IPS-11a (cell line): ENCODE results near the gene VGLL3.

ENCODE experiments used
- H3K4me3 ChIP-seq: one replicate; pipeline ENCODE4 v1.5.1; 2013; ENCODE audit warnings: low read depth, low read length, control low read depth

VGLL3 gene

DNA sequence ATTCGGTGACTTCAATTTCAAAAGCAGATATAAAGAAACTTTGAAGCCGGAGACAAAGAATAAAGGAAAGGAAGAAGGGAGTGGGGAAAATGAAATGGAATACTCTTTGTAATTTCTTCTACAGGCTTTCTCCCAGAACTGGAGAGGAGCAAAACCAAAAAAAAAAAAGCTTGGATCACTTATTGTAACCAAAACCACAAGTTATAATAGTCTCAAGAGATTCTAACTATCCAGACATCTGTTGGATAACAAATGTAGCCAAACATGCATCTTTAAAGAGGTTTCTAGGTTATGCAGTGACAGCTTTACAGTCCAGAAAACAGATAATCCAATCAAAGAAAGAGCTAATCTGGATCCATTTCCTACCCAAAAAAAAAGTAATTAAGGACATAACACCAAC lies 36.2 kb downstream of the VGLL3 start:
- H3K4me3 ChIP-seq, result no peak overlapping the region

- H3K4me3 ChIP-seq, result no peak overlapping the region
Measured at GRCh38 chr3:86954226-86954625, 36.7 kb downstream of the VGLL3 start.

DNA sequence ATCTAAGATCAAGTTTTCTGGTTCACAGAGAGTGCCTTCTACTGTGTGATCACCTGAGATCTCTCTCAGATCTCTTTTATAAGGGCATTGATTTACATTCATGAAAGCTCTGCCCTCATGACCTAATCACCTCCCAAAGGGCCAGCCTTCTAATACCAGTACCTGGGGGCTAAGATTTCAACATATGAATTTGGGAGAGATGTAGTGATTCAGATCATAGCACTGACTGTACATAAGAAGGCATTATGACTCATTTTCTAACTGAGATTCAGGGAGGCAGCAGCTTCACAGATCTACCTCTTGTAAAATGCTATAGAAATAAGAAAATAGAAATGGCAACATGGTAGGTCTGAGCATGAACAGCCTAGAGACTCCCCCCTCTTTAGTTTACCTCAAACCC lies 39.6 kb downstream of the VGLL3 start:
- H3K4me3 ChIP-seq, result no peak overlapping the region

GRCh38 chr3:86950717-86951116 lies 40.2 kb downstream of the VGLL3 start:
- no peak overlapping the region for H3K4me3 ChIP-seq

DNA sequence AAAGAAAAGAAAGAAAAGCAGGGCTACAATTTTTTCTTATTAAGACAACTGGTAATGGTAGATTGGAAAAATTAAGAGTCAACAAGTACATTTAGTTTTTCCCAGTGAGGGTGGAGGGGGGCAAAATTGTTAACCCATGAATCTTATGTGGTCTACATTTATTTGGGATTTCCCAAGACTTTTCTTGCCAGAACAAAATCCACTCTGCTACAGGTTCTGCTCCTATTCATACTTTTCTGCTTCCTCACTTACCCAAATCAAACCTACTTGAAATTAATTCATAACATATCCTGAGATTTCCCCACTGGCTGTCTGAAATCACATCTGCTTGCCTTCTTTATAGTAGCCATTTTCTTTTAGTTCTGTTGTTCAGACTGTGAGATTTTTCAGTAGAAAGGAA lies 41.1 kb downstream of the VGLL3 start:
- no peak overlapping the region for H3K4me3 ChIP-seq

- H3K4me3 ChIP-seq, result no peak overlapping the region
Measured at GRCh38 chr3:86948822-86949221, 42.1 kb downstream of the VGLL3 start.

DNA sequence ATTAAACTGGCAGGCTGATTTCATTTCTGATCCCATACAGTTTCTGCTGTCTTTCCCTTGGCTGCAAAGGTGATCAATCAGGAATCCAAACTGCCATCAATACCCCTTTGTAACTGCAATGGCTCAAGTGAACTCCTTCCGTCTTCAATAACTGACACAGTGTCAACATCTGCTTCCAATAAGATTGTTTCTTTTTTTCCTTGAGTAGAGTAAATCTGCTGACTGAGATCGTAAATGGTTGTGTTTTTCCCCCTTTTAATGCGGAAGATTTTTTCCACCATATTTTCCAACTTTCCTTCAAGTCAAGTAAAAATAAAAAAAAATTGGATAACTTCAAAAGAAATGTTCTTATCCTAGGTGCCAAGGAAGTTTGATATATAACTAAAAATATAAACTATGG lies 48.7 kb downstream of the VGLL3 start:
- H3K4me3 ChIP-seq, result no peak overlapping the region

- H3K4me3 ChIP-seq, result no peak overlapping the region
Measured at GRCh38 chr3:86938416-86939105, 52.4 kb downstream of the VGLL3 start.

- H3K4me3 ChIP-seq, result no peak overlapping the region
Measured at GRCh38 chr3:86937306-86937791, 53.6 kb downstream of the VGLL3 start.

GRCh38 chr3:86934851-86935250 lies 56.1 kb downstream of the VGLL3 start:
- H3K4me3 ChIP-seq, result no peak overlapping the region

- H3K4me3 ChIP-seq, result no peak overlapping the region
Measured at GRCh38 chr3:86930831-86931230, 60.1 kb downstream of the VGLL3 start.

DNA sequence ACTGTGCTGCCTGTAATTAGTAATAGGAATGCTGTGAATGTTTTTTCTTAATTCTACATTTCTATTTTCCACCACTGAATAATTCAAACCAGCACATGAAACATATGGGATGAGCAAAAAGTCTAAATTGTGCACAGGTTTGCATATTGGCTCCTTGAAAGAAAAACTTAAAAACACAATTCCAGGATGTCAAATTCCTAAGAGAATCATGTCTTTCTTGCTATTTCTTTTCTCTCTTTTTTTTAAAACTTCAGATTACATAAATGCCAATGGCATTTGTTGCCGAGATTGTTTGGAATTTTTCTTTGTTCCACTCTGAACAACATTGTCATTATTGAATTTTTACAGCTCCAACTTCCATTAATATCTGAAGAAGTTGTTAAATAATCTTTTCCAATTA lies 60.8 kb downstream of the VGLL3 start:
- H3K4me3 ChIP-seq, result no peak overlapping the region

GRCh38 chr3:86929046-86929445 lies 61.9 kb downstream of the VGLL3 start:
- no peak overlapping the region for H3K4me3 ChIP-seq

DNA sequence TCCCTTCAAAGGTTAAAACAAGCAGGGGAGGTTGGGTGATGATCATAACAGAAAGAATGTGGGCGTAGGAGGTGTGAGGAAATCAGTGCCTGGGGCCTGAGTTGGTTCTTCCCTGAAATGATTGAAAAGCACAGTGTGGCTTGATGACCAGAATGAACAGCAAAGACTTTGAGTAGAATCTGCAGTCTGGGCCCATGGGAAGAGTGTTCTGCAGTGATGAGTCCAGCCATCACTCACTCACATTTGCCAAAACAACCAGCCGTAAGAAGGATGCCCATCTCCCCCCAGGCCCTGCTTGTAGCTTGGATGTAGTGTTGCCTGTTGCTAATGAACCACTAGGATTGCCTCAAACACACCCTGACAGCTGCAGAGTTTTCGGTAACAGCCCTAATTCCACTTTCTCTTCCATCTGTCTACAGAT lies 67.9 kb downstream of the VGLL3 start:
- H3K4me3 ChIP-seq, result no peak overlapping the region

- H3K4me3 ChIP-seq, result no peak overlapping the region
Measured at GRCh38 chr3:86921971-86922680, 68.8 kb downstream of the VGLL3 start.

- no peak overlapping the region for H3K4me3 ChIP-seq
Measured at GRCh38 chr3:86914670-86915069, 76.3 kb downstream of the VGLL3 start.

DNA sequence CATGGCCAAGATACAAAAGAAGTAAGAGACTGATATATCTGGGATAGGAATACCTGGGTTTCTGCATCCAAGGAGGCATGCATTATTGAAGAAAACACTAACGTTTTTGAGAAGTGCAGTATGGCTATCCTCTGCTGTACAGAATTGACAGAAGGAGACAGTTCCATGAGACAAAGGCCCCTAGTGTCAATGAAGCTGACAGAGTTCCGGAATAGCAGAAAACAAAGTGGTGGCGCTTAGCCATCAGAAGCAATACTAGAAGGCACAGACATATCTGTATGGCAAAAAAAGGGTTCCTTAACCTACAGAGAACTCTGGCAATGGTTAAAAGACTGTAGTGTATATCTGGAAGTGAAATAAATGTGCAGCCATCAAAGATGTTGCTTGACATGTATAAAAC lies 77.8 kb downstream of the VGLL3 start:
- no peak overlapping the region for H3K4me3 ChIP-seq

DNA sequence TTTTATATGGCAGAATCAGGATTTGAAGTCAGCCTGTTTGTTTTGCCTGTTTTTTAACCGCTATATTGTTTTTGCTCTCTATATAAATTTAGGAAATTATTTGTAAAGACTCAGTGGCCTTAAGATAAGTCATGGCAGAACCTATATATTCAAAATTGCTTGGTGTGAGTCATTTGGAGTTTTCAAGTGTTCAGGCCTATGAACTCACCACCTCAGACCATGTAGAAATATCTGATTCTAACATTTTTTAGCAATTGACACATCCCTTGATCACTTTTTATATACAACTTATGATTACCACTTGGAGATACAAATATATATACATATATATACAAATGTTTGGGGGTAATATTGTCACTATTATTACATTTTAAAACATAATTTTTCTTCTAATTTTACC lies 95.7 kb downstream of the VGLL3 start:
- H3K4me3 ChIP-seq, result no peak overlapping the region

DNA sequence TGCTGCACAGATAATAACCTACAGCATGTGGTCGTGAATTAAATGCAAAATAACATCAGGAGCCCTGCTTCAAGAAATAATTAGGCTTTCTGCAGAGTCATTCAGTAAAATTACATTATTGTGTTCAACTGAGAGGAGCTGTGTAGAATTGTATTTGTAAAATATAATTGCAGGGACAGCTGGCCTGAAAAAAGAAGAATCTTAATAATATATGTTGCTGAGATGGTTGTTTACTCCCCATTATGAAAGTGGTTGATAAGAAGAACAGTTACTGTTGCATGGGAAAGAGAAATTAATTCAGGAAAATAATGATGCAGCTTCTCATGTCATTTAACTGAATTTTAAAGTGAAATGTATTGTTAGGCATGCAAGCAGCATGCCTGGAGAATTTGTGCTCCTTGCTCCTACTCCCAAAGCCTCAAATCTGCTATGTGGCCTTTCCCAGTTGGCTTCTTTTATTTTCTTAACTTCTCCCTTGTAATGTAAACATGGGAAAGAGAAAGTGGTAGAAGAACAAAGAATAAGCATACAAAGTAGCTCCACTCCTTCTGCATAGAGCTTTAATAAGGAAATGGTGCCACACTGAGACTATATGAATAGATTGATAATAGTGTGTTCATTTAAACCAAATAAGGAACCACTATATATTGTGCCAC lies 100.1 kb downstream of the VGLL3 start:
- H3K4me3 ChIP-seq, result no peak overlapping the region
